OCI-LY7 (cell line): Measurements from ENCODE around the gene GBX2.

Experiments used
- EZH2phosphoT487 ChIP-seq: fragments of 200-600 bp; sonication (generic); IDR thresholded peaks from 2 replicates; pipeline ENCODE4 v1.6.1; 2018; ENCODE audit warnings: low read depth, borderline replicate concordance, mild to moderate bottlenecking, mixed run types, antibody characterized with exemption, low read length, moderate library complexity, mixed read lengths
- TF ChIP-seq, protein P1 (sequence below): fragments of 200-600 bp; sonication (generic); conservative IDR thresholded peaks from 2 replicates; pipeline ENCODE4 v1.5.1; 2014; ENCODE audit warnings: mild to moderate bottlenecking, antibody characterized with exemption, low read length, moderate library complexity, mixed read lengths

GRCh38 chr2:236194786-236195185 lies 26.6 kb upstream of the GBX2 start:
- TF ChIP-seq, protein P1, sequence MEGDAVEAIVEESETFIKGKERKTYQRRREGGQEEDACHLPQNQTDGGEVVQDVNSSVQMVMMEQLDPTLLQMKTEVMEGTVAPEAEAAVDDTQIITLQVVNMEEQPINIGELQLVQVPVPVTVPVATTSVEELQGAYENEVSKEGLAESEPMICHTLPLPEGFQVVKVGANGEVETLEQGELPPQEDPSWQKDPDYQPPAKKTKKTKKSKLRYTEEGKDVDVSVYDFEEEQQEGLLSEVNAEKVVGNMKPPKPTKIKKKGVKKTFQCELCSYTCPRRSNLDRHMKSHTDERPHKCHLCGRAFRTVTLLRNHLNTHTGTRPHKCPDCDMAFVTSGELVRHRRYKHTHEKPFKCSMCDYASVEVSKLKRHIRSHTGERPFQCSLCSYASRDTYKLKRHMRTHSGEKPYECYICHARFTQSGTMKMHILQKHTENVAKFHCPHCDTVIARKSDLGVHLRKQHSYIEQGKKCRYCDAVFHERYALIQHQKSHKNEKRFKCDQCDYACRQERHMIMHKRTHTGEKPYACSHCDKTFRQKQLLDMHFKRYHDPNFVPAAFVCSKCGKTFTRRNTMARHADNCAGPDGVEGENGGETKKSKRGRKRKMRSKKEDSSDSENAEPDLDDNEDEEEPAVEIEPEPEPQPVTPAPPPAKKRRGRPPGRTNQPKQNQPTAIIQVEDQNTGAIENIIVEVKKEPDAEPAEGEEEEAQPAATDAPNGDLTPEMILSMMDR: no peak
- TF ChIP-seq EZH2phosphoT487: no peak
